ENCODE data around the gene YY1. TPM values are rescaled to one million over a fixed set of nuclear protein-coding genes. Genes with fewer than 3 reads are reported as not detected.

Gene YY1
- polyA plus RNA-seq, 2 of the 4 experiments (the other 2 are of a cell fraction) = 58.4 to 65.8 TPM

DNA sequence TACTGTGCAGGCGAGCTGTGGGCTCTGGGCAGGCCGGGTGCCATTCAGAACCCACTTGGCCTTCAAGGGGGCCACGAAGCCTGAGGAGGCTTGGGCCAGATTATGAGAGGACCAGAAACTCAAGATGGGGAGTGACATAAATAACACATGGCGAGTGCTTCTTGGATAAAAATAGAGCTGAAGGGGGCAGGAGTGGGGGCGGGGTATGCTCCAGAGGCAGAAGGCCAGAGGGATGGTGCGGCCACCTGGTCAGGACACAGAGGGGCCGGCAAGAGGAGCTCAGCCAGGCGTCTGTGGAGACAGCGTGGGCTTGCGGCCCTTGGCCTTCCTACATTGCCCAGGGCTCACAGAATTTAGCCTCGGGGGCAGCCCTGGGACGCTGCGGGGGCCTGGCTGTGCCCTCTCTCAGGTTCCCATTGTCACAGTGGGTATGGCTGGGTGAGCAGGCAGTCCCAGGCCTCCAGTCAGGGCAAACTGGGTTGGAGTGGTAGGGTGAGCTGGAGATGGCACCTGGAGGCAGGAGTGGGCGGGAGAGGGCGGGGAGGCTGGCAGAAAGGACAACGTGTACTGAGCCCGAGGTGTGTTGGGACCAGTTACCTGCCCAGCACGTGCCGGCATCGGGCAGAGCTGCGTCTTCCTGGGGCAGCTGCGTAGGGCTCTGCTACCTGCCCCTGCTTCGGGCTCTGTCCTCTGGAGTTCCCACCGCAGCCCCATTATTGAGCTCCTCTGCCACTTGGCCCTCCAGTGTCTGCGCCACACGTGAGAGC is 74.7 kb downstream of the YY1 start:
- TF ChIP-seq KDM5A (IDR thresholded peaks at IDR 0.05) (no peak), NPAS2 (CRISPR knock-in tag; IDR thresholded peaks at IDR 0.05; ENCODE audit: borderline replicate concordance) (no peak), NR3C1 (IDR thresholded peaks at IDR 0.05) (no peak)
- TF ChIP-seq, protein P1, sequence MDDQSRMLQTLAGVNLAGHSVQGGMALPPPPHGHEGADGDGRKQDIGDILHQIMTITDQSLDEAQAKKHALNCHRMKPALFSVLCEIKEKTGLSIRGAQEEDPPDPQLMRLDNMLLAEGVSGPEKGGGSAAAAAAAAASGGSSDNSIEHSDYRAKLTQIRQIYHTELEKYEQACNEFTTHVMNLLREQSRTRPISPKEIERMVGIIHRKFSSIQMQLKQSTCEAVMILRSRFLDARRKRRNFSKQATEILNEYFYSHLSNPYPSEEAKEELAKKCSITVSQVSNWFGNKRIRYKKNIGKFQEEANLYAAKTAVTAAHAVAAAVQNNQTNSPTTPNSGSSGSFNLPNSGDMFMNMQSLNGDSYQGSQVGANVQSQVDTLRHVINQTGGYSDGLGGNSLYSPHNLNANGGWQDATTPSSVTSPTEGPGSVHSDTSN (IDR thresholded peaks at IDR 0.05) = no peak
- TF ChIP-seq, protein P2, sequence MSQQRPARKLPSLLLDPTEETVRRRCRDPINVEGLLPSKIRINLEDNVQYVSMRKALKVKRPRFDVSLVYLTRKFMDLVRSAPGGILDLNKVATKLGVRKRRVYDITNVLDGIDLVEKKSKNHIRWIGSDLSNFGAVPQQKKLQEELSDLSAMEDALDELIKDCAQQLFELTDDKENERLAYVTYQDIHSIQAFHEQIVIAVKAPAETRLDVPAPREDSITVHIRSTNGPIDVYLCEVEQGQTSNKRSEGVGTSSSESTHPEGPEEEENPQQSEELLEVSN (IDR thresholded peaks at IDR 0.05; ENCODE audit: borderline replicate concordance, low read depth) = no peak
- TF ChIP-seq, protein P3, sequence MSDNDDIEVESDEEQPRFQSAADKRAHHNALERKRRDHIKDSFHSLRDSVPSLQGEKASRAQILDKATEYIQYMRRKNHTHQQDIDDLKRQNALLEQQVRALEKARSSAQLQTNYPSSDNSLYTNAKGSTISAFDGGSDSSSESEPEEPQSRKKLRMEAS (IDR thresholded peaks at IDR 0.05) = no peak
- Histone ChIP-seq H3K27ac (no peak overlapping the region), H3K9me3 (no peaks in the 10 kb centered on the region), H3K4me3 (no peak overlapping the region), H3K4me1 (0 out of 3 replicates have a peak, but pooled peaks cover 4% of the 10 kb centered on the region), H3K4me2 (no peak overlapping the region)
- ATAC-seq (no peak), DNase-seq (ENCODE audit: low read depth in 1 of 2, low spot score in 1 of 2) (no peak), FAIRE-seq (no peak)
- ChIA-PET CTCF (interaction anchor here (0.6 to 2.7 kb wide), 7 partner anchors 10 to 437 kb away, joined by 3 to 15 read pairs (median 4); no protein-coding TSS in a partner anchor), POLR2A (interaction anchor here (0.5 to 0.6 kb wide), 2 partner anchors 23 to 44 kb away, joined by 3 to 7 read pairs; no protein-coding TSS in a partner anchor)
- WGBS (ENCODE audit: missing lambda C conversion rate) = 91% methylated on average over 26 of the region's 26 CpGs

DNA sequence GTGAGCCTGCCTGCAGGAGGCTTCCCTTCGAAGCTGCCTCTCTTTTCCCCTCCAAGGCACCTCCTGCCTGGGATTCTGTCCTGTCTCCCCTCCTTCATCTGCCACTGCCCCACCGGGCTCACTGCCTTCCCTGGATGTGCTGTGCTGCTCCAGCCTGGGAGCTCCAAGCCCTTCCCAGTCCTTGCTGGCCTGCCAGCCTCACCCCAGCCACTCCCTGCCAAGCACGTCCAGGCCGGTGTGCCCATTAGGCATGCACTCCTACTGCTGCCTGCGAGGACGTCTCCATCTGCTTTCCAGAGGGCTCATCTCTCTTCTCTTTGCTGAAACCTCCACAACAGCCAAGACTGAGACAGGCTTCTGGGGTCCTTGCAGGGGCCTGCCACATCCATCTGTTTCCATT is 75.8 kb downstream of the YY1 start:
- ChIA-PET POLR2A (no interaction called here), CTCF (interaction anchor here (1.2 to 2.7 kb wide), 3 partner anchors 11 to 63 kb away, joined by 3 to 15 read pairs (median 7); no protein-coding TSS in a partner anchor)
- 91% methylated on average over 6 of the region's 6 CpGs for WGBS (ENCODE audit: missing lambda C conversion rate)
- TF ChIP-seq EHMT2 (IDR thresholded peaks at IDR 0.05; ENCODE audit: low read depth) (no peak), ZFP36 (IDR thresholded peaks at IDR 0.05; ENCODE audit: borderline replicate concordance, partially characterized antibody) (no peak), NPAS2 (CRISPR knock-in tag; IDR thresholded peaks at IDR 0.05; ENCODE audit: borderline replicate concordance) (no peak)
- Histone ChIP-seq H3K4me2 (no peak overlapping the region), H3K4me1 (0 out of 3 replicates have a peak, but pooled peaks cover 4% of the 10 kb centered on the region), H3K9me3 (no peaks in the 10 kb centered on the region), H3K27ac (no peak overlapping the region), H3K4me3 (no peak overlapping the region)
- no peak for DNase-seq (ENCODE audit: low read depth in 1 of 2, low spot score in 1 of 2)
- no peak for FAIRE-seq
- no peak for ATAC-seq

DNA sequence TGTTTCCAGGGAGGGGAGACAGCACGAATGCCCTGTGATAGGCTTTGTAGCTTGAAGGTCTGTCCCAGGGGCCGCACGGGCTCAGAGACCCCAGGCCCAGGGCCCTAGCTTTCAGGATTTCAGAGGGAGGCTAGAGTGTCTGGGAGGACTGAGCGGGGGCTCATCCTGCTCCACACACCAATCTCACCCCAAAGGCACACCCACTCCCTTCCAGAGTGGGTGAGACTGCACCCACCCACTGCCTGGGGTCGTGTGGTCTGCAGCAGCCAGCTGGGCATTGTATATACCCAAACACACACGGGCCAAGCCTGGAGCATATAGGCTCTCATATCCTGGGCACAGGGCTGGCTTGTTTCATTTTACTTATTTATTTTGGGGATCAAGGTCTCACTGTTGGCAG is 78.4 kb downstream of the YY1 start:
- H3K4me3 ChIP-seq = no peak overlapping the region
- no peak for DNase-seq (ENCODE audit: low read depth in 1 of 2, low spot score in 1 of 2)
- ATAC-seq = no peak
- POLR2A ChIA-PET = no interaction called here
- H3K27ac ChIP-seq = no peak overlapping the region
- H3K9me3 ChIP-seq = no peaks in the 10 kb centered on the region
- no peak for TF ChIP-seq MAZ (IDR thresholded peaks at IDR 0.05; ENCODE audit: borderline replicate concordance, low read depth, low read length)
- 0 out of 3 replicates have a peak, but pooled peaks cover 4% of the 10 kb centered on the region for H3K4me1 ChIP-seq
- no peak overlapping the region for H3K4me2 ChIP-seq
- WGBS (ENCODE audit: missing lambda C conversion rate) = 92% methylated on average over 5 of the region's 6 CpGs
- CTCF ChIA-PET = interaction anchor here (0.6 to 2.3 kb wide), 8 partner anchors 9 to 941 kb away, joined by 3 to 9 read pairs (median 4); no protein-coding TSS in a partner anchor
- FAIRE-seq = no peak

DNA sequence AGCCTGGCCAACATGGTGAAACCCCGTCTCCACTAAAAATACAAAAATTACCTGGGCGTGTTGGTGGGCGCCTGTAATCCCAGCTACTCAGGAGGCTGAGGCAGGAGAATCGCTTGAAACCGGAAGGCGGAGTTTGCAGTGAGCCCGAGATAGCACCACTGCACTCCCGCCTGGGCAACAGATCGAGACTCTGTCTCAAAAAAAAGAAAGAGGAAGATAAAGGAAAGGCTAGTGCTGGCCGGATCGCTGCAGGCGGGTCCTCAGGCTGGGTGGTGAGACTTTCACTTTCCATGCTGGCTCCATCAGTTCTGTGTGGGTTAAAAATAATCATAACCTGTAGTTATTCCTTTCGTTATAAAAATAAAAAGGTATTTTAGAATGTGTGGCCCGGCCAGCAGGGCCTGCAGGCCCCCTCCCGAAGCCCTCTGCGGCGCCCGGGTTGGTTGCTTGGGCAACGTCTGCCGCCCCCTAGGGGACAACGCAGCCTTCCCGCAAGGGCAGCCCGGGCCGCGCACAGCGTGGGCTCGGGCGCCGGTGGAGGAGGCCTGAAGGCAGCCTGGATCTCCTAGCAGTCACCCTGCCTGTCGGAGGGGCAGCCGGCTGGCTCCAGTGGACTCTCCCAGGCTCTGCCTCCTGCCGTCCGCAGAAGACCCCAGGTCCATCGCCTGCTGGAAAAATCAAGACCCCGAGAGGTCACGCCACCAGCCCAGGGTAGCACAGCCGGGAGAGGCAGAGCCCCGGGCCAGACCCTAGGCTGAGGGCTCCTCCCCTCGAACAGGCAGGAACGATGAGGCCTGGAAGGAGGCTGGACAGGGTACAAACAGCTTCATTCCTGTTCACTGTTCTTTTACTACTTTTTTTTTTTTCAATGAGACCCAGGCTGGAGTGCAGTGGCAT is 79.2 kb downstream of the YY1 start:
- peak; percentile 90 to 97 for ATAC-seq
- peak; percentile 63 to 71 for DNase-seq (ENCODE audit: low read depth in 1 of 2, low spot score in 1 of 2)
- no peak for FAIRE-seq

More for the DNA sequence above, 79.2 kb downstream of the YY1 start:
- peak overlapping the region; percentile 18 to 35; a peak in 4 of 6 replicates for H3K27ac ChIP-seq
- H3K4me3 ChIP-seq = no peak overlapping the region
- 48% methylated on average over 32 of the region's 40 CpGs for WGBS (ENCODE audit: missing lambda C conversion rate)
- TF ChIP-seq RAD21 (conservative IDR thresholded peaks at IDR 0.05 in 1 of 2, IDR thresholded peaks at IDR 0.05 in 1 of 2) (peak; percentile 50 to 53; a peak in 4 of 5 replicates), KDM1A (IDR thresholded peaks at IDR 0.05; ENCODE audit: low read depth) (no peak), EHMT2 (IDR thresholded peaks at IDR 0.05; ENCODE audit: low read depth) (no peak), SMC3 (IDR thresholded peaks at IDR 0.05) (peak; percentile 29; the same call in 1 of the 3 replicates)
- TF ChIP-seq, protein P4, sequence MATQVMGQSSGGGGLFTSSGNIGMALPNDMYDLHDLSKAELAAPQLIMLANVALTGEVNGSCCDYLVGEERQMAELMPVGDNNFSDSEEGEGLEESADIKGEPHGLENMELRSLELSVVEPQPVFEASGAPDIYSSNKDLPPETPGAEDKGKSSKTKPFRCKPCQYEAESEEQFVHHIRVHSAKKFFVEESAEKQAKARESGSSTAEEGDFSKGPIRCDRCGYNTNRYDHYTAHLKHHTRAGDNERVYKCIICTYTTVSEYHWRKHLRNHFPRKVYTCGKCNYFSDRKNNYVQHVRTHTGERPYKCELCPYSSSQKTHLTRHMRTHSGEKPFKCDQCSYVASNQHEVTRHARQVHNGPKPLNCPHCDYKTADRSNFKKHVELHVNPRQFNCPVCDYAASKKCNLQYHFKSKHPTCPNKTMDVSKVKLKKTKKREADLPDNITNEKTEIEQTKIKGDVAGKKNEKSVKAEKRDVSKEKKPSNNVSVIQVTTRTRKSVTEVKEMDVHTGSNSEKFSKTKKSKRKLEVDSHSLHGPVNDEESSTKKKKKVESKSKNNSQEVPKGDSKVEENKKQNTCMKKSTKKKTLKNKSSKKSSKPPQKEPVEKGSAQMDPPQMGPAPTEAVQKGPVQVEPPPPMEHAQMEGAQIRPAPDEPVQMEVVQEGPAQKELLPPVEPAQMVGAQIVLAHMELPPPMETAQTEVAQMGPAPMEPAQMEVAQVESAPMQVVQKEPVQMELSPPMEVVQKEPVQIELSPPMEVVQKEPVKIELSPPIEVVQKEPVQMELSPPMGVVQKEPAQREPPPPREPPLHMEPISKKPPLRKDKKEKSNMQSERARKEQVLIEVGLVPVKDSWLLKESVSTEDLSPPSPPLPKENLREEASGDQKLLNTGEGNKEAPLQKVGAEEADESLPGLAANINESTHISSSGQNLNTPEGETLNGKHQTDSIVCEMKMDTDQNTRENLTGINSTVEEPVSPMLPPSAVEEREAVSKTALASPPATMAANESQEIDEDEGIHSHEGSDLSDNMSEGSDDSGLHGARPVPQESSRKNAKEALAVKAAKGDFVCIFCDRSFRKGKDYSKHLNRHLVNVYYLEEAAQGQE (IDR thresholded peaks at IDR 0.05) = no peak
- TF ChIP-seq, protein P3 (IDR thresholded peaks at IDR 0.05) = 0 out of 2 replicates have a peak, but pooled peaks have one; percentile 24
- TF ChIP-seq, protein P5, sequence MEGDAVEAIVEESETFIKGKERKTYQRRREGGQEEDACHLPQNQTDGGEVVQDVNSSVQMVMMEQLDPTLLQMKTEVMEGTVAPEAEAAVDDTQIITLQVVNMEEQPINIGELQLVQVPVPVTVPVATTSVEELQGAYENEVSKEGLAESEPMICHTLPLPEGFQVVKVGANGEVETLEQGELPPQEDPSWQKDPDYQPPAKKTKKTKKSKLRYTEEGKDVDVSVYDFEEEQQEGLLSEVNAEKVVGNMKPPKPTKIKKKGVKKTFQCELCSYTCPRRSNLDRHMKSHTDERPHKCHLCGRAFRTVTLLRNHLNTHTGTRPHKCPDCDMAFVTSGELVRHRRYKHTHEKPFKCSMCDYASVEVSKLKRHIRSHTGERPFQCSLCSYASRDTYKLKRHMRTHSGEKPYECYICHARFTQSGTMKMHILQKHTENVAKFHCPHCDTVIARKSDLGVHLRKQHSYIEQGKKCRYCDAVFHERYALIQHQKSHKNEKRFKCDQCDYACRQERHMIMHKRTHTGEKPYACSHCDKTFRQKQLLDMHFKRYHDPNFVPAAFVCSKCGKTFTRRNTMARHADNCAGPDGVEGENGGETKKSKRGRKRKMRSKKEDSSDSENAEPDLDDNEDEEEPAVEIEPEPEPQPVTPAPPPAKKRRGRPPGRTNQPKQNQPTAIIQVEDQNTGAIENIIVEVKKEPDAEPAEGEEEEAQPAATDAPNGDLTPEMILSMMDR (IDR thresholded peaks at IDR 0.05) = peak; percentile 81
- ChIA-PET CTCF (interaction anchor here (0.6 to 2.3 kb wide), 11 partner anchors 8 to 941 kb away, joined by 3 to 9 read pairs (median 6); no protein-coding TSS in a partner anchor), POLR2A (no interaction called here)
- H3K4me2 ChIP-seq = peak overlapping the region; percentile 60
- no peaks in the 10 kb centered on the region for H3K9me3 ChIP-seq
- H3K4me1 ChIP-seq = 0 out of 3 replicates have a peak, but pooled peaks cover under 1% of the 10 kb centered on the region

All from A549 (cell line).